Left ventricle myocardium superior (tissue), 1 donor: ENCODE results near the gene TAF7L. TPM values are rescaled to one million over a fixed set of nuclear protein-coding genes. Genes with fewer than 3 reads are reported as not detected.

Experiments
- ATAC-seq: fragments of 200-7000 bp; cut with Tn5 transposase; one replicate; pipeline ENCODE4 v1.9.1; 2020; ENCODE audit warnings: mild to moderate bottlenecking, moderate library complexity
- DNase-seq: peaks from one replicate; pipeline ENCODE4 v3.0.0-alpha.2; 2020
- intact Hi-C: fragments of 100-400 bp; cut with micrococcal nuclease; formaldehyde crosslinking; loops from one replicate; pipeline ENCODE4 v1.11.0; 2022
- total RNA-seq: library from RNA; stranded (reverse); fragmentation: NEBNext Ultra II Directional; extraction: Animal tissue kit (Norgen Biotek cat#: 25700); gene quantifications from one replicate; pipeline ENCODE4 v1.2.1, GENCODE V29; 2021
- donor health status: DM: no; HTN: yes; CAD: no; lungs with severe emphysema.

The TAF7L gene
- total RNA-seq, 1 donor from 2014 or later: not detected

DNA sequence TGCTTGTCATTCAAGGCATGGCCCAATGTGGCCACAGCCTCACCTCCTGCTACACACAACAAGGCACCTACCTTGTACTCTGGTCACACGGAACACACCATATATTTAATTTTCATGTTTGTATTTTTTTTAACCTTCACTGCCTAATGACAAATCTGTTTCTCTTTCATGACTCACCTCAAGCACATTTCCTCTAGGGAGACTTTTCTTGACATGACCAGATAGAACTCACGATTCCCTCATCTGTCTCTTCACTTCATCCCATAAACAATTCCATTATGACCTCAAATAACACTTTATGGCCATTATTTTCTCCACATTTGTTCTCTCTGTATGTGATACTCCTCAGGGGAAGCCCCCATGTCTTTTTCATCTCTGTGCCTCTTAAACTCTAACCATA, 60.5 kb downstream of the TAF7L start:
- ATAC-seq: no peak
- no peak for DNase-seq
- intact Hi-C loops: no loop called here

DNA sequence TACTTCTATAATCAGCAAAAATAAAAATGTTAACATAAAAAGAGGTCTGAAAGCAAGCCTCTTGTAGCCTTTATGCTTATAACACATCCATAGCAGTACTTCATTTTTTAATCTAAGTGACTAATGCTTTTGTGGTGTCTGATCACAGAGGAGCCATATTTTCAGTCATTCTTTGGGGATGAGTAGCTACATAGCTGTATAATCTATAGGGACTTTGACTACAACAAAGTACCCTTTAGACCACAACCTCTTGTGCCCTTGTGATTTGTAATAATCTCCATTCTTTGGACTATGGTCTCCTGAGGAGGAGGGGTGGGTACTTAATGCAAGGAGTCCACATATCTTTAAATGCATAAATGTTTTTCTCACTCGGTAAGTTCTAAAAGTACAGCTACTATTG, 62.0 kb downstream of the TAF7L start:
- no peak for ATAC-seq
- intact Hi-C loops: no loop called here
- no peak for DNase-seq

DNA sequence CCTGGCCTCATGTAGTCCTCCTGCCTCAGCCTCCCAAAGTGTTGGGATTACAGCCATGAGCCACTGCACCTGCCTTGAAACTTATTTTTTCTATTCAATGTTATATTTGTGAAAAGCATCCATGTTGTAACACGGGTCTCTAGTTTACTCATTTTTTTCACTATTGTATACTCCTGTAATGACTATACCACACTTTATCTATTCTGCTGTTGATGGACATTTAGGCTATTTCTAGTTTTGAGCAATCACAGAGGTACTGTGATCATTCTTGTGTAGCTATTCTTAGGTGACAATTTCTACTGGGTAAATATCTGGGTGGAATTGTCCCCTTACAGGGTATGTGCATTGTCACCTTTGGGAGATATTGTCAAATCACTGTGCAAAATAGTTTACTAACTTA, 67.9 kb downstream of the TAF7L start:
- intact Hi-C loops: no loop called here
- ATAC-seq (no peak), DNase-seq (no peak)

DNA sequence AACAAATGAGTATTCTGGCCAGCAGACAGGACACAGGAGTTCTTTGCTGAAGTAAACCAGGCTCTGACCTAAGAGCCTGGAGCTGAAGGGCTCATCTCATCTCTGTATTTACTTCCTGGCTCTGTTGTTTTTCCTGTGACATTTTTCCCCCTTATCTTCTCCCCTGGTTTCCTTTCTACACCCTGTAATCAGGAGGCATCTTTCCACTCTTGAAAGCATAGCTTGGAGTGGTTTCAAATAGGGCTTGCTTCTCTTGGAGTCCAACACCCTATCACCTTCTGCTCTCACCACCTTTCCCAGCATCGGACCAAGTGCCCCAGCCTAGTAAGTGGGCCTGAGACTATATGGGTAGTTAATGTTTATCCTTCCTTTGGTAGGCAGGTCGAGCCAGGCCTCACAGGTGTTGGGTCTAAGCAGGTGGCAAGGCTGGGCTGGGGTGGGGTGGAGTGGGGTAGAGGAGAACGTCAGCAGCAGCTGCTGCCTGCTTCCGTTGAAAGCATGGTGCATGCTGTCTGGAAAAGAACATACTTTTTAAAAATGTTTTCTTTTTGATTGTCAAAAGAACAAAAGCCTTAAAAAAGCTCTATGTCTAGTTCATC, 70.4 kb downstream of the TAF7L start:
- no peak for ATAC-seq

DNA sequence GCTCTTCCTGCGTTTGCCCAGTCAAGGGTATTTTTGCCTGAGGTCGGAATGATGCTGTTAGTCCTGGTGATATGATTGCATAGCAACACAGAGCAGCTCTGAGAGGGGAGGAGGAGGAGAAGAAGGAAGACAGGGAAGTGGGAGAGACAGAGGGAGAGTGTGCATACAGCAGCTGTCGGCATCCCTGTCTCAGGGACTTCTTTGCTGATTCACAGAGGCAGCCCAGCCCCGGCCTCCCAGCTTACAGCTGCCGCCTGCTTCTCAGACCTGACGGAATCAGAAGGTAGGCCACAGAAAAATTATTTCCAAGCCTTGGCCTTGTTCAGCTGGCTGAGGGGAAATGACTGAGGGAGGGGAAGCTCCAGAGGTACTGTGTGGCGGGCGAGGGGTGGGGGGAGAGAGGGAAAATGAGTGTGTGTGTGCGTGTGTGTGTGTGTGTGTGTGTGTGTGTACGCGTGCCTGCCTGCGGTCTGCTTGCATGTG, 71.2 kb downstream of the TAF7L start:
- ATAC-seq (no peak), DNase-seq (no peak)
- intact Hi-C loops: no loop called here

More for the DNA sequence above, 70.4 kb downstream of the TAF7L start:
- no peak for DNase-seq
- intact Hi-C loops: no loop called here

DNA sequence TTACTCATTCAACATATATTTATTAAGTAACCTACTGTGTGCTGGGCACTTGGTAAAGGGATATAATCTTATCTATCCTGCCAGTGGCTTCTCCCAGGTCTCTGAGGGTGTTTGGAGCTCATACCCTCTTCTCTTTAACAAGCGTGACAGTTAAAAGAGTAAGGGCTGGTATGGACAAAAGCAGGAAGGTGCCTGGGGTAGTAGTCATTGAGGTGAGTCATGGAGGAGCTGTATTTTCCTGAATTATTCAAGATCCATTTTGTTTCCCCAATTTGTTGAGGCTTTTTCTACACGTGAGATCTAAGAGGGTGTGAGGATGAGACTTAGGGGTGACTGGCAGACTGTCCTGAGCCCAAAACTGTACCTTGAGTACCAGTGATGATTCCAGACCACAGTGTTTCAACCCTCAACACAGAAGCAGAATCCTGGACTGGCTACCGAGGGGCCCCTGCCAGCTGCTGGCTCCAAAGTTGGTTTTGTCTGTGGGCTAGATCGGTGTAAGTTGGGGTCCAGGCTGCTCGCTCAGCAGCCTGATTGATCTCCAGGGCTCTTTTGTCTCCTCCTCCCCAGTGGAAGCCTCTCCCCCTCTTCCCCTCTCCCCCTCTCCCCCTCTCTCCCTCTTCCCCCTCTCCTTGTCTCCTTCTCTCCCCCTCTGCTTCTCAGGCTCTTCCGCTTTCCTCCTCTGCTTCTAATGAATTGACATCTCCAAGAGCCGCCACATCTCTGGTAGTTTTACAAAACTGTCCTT, 71.8 kb downstream of the TAF7L start, which contains the start of gene DRP2:
Gene DRP2, plus strand, starts transcription at position 671 of the 748 bp plus-strand sequence. CDS start 11,862 bp downstream, outside the sequence.
- intact Hi-C loops: no loop called here
- DNase-seq: no peak
- no peak for ATAC-seq

Other genes starting within 250 kb of the TAF7L start
- gene TRMT2B, start 239.2 kb downstream of the TAF7L start, total RNA-seq: 19.2 TPM
- gene TMEM35A, start 212.5 kb downstream of the TAF7L start, total RNA-seq: 0.30 TPM
- gene CENPI, start 193.1 kb downstream of the TAF7L start, total RNA-seq: 0.27 TPM
- gene DRP2, start 71.5 kb downstream of the TAF7L start, total RNA-seq: 0.05 TPM
- 19.0 TPM for gene TIMM8A, start 57.4 kb upstream of the TAF7L start, total RNA-seq
- gene BTK, start 94.9 kb upstream of the TAF7L start, total RNA-seq: 4.1 TPM
- 58.4 TPM for gene RPL36A, start 99.7 kb upstream of the TAF7L start, total RNA-seq
- gene GLA, start 116.6 kb upstream of the TAF7L start, total RNA-seq: 8.0 TPM
- 54.4 TPM for gene HNRNPH2, start 116.9 kb upstream of the TAF7L start, total RNA-seq
- 5.5 TPM for gene ARMCX4, start 194.1 kb upstream of the TAF7L start, total RNA-seq